ENCODE data around the gene GPX6.

The GPX6 gene

GRCh38 chr6:28537065-28537464, 21.5 kb upstream of the GPX6 start:
- ATAC-seq (ENCODE audit: low read depth) (0 out of 3 replicates have a peak, but pooled peaks have one; percentile 21), DNase-seq (ENCODE audit: low spot score) (no peak)
- H3K4me3 ChIP-seq (ENCODE audit: severe bottlenecking), result peak overlapping the region; percentile 24
- H3K27ac ChIP-seq (ENCODE audit: poor library complexity, severe bottlenecking), result no peak overlapping the region
- H3K4me1 ChIP-seq (ENCODE audit: insufficient read depth, poor library complexity, severe bottlenecking), result no peaks in the 10 kb centered on the region
- TF ChIP-seq CTCF (IDR thresholded peaks at IDR 0.05; ENCODE audit: poor library complexity, severe bottlenecking), result no peak
- H3K27me3 ChIP-seq (ENCODE audit: insufficient read depth, poor library complexity, severe bottlenecking), result no peaks in the 10 kb centered on the region
- H3K9me3 ChIP-seq (ENCODE audit: severe bottlenecking), result no peaks in the 10 kb centered on the region
- no peaks in the 10 kb centered on the region for H3K36me3 ChIP-seq (ENCODE audit: low read depth)

DNA sequence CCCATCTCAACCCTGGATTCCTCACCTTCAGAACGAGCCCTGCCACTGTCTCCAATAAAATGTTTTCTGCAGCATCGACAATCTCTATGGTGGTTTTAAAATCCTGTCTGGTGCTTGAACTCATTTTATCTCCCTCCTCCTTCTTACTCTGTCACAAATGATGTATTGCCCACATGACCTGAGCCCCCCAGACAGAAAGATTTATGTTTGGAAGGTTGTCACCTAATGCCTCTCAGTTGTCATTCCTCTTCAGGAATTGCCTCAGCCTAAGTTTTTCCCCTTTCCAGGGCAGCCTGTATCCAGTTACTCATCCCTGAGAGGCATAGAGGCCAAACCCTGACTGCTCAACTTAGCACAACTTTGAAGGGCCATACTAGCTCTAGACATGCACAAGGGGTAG, 19.3 kb upstream of the GPX6 start:
- no peak overlapping the region for H3K4me3 ChIP-seq (ENCODE audit: severe bottlenecking)
- no peak for ATAC-seq (ENCODE audit: low read depth)
- DNase-seq (ENCODE audit: low spot score), result no peak
- no peak for TF ChIP-seq CTCF (IDR thresholded peaks at IDR 0.05; ENCODE audit: poor library complexity, severe bottlenecking)
- H3K4me1 ChIP-seq (ENCODE audit: insufficient read depth, poor library complexity, severe bottlenecking), result no peaks in the 10 kb centered on the region
- H3K36me3 ChIP-seq (ENCODE audit: low read depth), result no peaks in the 10 kb centered on the region
- H3K27ac ChIP-seq (ENCODE audit: poor library complexity, severe bottlenecking), result no peak overlapping the region
- no peaks in the 10 kb centered on the region for H3K9me3 ChIP-seq (ENCODE audit: severe bottlenecking)
- peaks cover 3% of the 10 kb centered on the region for H3K27me3 ChIP-seq (ENCODE audit: insufficient read depth, poor library complexity, severe bottlenecking)

GRCh38 chr6:28534306-28534705, 18.7 kb upstream of the GPX6 start:
- Histone ChIP-seq H3K9me3 (ENCODE audit: severe bottlenecking) (no peaks in the 10 kb centered on the region), H3K36me3 (ENCODE audit: low read depth) (no peaks in the 10 kb centered on the region), H3K27me3 (ENCODE audit: insufficient read depth, poor library complexity, severe bottlenecking) (peaks cover 3% of the 10 kb centered on the region), H3K27ac (ENCODE audit: poor library complexity, severe bottlenecking) (no peak overlapping the region), H3K4me3 (ENCODE audit: severe bottlenecking) (no peak overlapping the region), H3K4me1 (ENCODE audit: insufficient read depth, poor library complexity, severe bottlenecking) (no peaks in the 10 kb centered on the region)
- no peak for ATAC-seq (ENCODE audit: low read depth)
- no peak for DNase-seq (ENCODE audit: low spot score)
- no peak for TF ChIP-seq CTCF (IDR thresholded peaks at IDR 0.05; ENCODE audit: poor library complexity, severe bottlenecking)

DNA sequence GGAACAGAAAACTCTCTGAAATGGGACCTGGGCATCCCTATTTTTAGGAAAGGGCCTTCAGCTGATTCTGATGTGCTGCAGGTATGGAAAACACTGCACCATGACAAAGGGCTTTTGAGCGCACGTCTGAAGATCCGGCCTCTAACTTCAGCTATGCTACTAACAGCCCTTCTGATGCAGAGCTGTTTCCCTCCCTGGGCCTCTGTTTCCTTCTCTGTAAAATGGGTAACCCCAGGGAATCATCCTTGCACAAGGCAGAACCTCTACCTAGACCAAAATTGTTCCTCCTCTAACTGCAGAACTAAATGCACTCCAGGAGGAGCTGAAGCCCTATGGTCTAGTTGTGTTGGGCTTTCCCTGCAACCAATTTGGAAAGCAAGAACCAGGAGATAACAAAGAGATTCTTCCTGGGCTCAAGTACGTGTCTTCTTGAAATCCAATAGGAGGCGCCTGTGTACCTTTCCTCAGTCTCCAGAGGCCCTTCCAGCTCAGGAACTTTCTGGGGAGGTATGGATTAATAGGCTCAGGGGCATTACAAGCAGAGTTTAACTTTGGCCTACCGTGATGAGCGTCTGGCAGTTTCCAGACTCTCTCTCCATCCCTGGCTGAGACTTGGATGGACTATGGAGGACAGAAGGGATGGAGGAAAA, 16.0 kb upstream of the GPX6 start:
- H3K9me3 ChIP-seq (ENCODE audit: severe bottlenecking), result no peaks in the 10 kb centered on the region
- no peak overlapping the region for H3K27ac ChIP-seq (ENCODE audit: poor library complexity, severe bottlenecking)
- ATAC-seq (ENCODE audit: low read depth) (no peak), DNase-seq (ENCODE audit: low spot score) (no peak)
- no peak overlapping the region for H3K4me3 ChIP-seq (ENCODE audit: severe bottlenecking)
- no peaks in the 10 kb centered on the region for H3K36me3 ChIP-seq (ENCODE audit: low read depth)
- peaks cover 3% of the 10 kb centered on the region for H3K27me3 ChIP-seq (ENCODE audit: insufficient read depth, poor library complexity, severe bottlenecking)
- TF ChIP-seq CTCF (IDR thresholded peaks at IDR 0.05; ENCODE audit: poor library complexity, severe bottlenecking), result no peak
- H3K4me1 ChIP-seq (ENCODE audit: insufficient read depth, poor library complexity, severe bottlenecking), result no peaks in the 10 kb centered on the region

- H3K36me3 ChIP-seq (ENCODE audit: low read depth), result no peaks in the 10 kb centered on the region
- DNase-seq (ENCODE audit: low spot score) (no peak), ATAC-seq (ENCODE audit: low read depth) (no peak)
- H3K27me3 ChIP-seq (ENCODE audit: insufficient read depth, poor library complexity, severe bottlenecking), result peaks cover 7% of the 10 kb centered on the region
- H3K4me3 ChIP-seq (ENCODE audit: severe bottlenecking), result no peak overlapping the region
- no peaks in the 10 kb centered on the region for H3K9me3 ChIP-seq (ENCODE audit: severe bottlenecking)
- no peaks in the 10 kb centered on the region for H3K4me1 ChIP-seq (ENCODE audit: insufficient read depth, poor library complexity, severe bottlenecking)
- no peak overlapping the region for H3K27ac ChIP-seq (ENCODE audit: poor library complexity, severe bottlenecking)
- no peak for TF ChIP-seq CTCF (IDR thresholded peaks at IDR 0.05; ENCODE audit: poor library complexity, severe bottlenecking)
These were observed 15.2 kb upstream of the GPX6 start for GRCh38 chr6:28530777-28531176.

All from RWPE2 (cell line).